ENCODE data around the gene GRAP2. TPM values are rescaled to one million over a fixed set of nuclear protein-coding genes. Genes with fewer than 3 reads are reported as not detected.
A peak's percentile ranks its signal among the peaks of the same experiment; 100 is the strongest.

GRAP2 gene
- total and polyA plus RNA-seq, 2 of the 4 experiments (the other 2 are of a cell fraction): not detected

DNA sequence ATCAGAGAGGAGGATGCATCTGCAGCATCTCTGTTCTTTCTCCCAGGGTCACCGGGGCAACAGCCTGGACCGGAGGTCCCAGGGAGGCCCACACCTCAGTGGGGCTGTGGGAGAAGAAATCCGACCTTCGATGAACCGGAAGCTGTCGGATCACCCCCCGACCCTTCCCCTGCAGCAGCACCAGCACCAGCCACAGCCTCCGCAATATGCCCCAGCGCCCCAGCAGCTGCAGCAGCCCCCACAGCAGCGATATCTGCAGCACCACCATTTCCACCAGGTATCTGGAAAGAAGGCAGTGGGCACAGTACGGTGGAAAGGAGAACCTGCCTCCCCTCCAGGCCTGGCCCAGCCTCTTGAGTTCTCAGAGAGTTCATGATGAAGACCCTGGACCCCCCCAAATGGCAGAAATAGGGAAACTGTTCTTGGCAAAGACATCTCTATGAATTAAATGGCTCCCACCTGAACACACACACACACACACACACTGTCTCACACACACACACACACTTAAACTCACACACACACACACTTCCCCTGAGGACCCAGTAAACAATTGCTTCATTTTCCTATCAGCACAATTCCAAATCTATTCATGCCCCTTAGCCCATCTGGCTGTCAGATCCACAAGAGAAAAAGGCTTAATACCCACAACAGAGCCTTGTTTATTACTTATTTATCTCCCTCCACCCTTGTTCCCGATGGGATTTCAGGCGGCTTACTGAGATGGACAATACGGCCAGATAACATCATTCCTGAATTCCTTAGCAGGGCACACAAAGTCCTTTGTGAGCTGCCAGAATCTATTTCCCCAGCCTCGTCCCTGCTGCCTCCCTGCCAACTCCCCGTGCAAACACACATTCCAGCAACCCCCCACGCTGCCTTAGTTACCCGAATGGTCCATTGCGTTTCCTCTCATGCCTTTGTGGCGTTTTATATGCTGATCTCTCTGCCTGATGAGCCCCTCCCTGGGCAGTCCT is 67.4 kb downstream of the GRAP2 start:
- Histone ChIP-seq H2AFZ (replicated peaks; ENCODE audit: low read length, poor library complexity) (peak overlapping the region; percentile 33), H3K56ac (ENCODE audit: extremely low read depth, insufficient read depth, low read length) (no peak overlapping the region), H3K79me1 (ENCODE audit: low read depth in 1 of 2, low read length in 2 of 2) (no peaks in the 10 kb centered on the region), H3K4me1 (ENCODE audit: control insufficient read depth, insufficient read depth, low read length) (no peaks in the 10 kb centered on the region), H3K9me3 (ENCODE audit: control insufficient read depth, insufficient read depth, low read length) (no peaks in the 10 kb centered on the region), H3K9ac (ENCODE audit: low read depth, low read length) (no peak overlapping the region), H3K36me3 (ENCODE audit: control insufficient read depth, insufficient read depth, low read length) (no peaks in the 10 kb centered on the region), H2BK120ac (ENCODE audit: low read depth, low read length) (no peak overlapping the region), H3K27me3 (ENCODE audit: control insufficient read depth, insufficient read depth, low read length) (peaks cover 30% of the 10 kb centered on the region), H4K91ac (ENCODE audit: insufficient read depth, low read depth, low read length) (no peak overlapping the region), H3K27ac (ENCODE audit: insufficient read depth, low read length) (no peak overlapping the region), H4K8ac (ENCODE audit: low read depth in 2 of 2, low read length in 2 of 2) (no peak overlapping the region), H2AK5ac (ENCODE audit: low read depth, low read length) (no peak overlapping the region), H2BK5ac (ENCODE audit: low read depth, low read length, poor library complexity, severe bottlenecking) (no peak overlapping the region), H3K4me3 (ENCODE audit: insufficient read depth, low read depth, low read length) (no peak overlapping the region), H3K18ac (ENCODE audit: low read depth, low read length) (no peak overlapping the region), H3K4ac (ENCODE audit: low read depth, low read length) (no peak overlapping the region), H3K23ac (ENCODE audit: low read depth, low read length) (no peak overlapping the region), H2BK15ac (ENCODE audit: low read depth, low read length) (no peak overlapping the region), H3K4me2 (ENCODE audit: low read depth, low read length) (no peak overlapping the region), H2AK9ac (replicated peaks; ENCODE audit: low read depth, low read length, poor library complexity) (peak overlapping the region; percentile 45), H3K9me1 (ENCODE audit: insufficient read depth, low read length) (no peaks in the 10 kb centered on the region), H4K20me1 (ENCODE audit: insufficient read depth, low read length) (no peaks in the 10 kb centered on the region), H3K14ac (replicated peaks; ENCODE audit: low read depth, low read length) (no peak overlapping the region), H2BK20ac (ENCODE audit: low read depth, low read length) (no peak overlapping the region), H4K5ac (ENCODE audit: low read depth, low read length) (no peak overlapping the region)
- intact Hi-C loops (cut with micrococcal nuclease): no loop called here
- ChIA-PET POLR2A (ENCODE audit: unreplicated experiment) (no interaction called here), CTCF (no interaction called here)
- dilution Hi-C loops (cut with HindIII; ENCODE audit: low sequenced_read_pairs, unreplicated experiment): no loop called here
- no peak for ATAC-seq (ENCODE audit: low read depth)
- no peak for DNase-seq
- BruUV-seq (replicated peaks): no TSS peak
- 34% methylated on average over 9 of the region's 20 CpGs; no CpG with 5 or more reads in 1 of the 2 experiments for WGBS, 2 experiments (ENCODE audit: extremely low coverage in 2 of 2, insufficient read length in 1 of 2)
- in situ Hi-C loops (cut with MboI; ENCODE audit: low sequenced_read_pairs): no loop called here
- no peak for TF ChIP-seq MAZ (IDR thresholded peaks at IDR 0.05; ENCODE audit: borderline replicate concordance, low read depth, low read length)
- TF ChIP-seq BHLHE40 (IDR thresholded peaks at IDR 0.05; ENCODE audit: low read depth, low read length): no peak
- no peak for TF ChIP-seq NFE2L2 (IDR thresholded peaks at IDR 0.05; ENCODE audit: low read depth, low read length)
- TF ChIP-seq RAD21 (IDR thresholded peaks at IDR 0.05; ENCODE audit: low read length): no peak
- TF ChIP-seq MXI1 (IDR thresholded peaks at IDR 0.05; ENCODE audit: borderline replicate concordance, low read depth, low read length): no peak
- TF ChIP-seq MAFK (IDR thresholded peaks at IDR 0.05; ENCODE audit: low read depth, low read length): no peak
- no peak for TF ChIP-seq SMC3 (IDR thresholded peaks at IDR 0.05; ENCODE audit: low read depth, low read length)
- TF ChIP-seq CEBPB (IDR thresholded peaks at IDR 0.05; ENCODE audit: low read depth, low read length): no peak
- TF ChIP-seq POLR2A (IDR thresholded peaks at IDR 0.05; ENCODE audit: low read depth, low read length): no peak
- no peak for TF ChIP-seq CHD1 (IDR thresholded peaks at IDR 0.05; ENCODE audit: low read depth, low read length)
- no peak for TF ChIP-seq FOS (IDR thresholded peaks at IDR 0.05; ENCODE audit: low read depth, low read length)
- no peak for TF ChIP-seq CTCF (conservative IDR thresholded peaks at IDR 0.05; ENCODE audit: low read depth, low read length)
- TF ChIP-seq, protein P1, sequence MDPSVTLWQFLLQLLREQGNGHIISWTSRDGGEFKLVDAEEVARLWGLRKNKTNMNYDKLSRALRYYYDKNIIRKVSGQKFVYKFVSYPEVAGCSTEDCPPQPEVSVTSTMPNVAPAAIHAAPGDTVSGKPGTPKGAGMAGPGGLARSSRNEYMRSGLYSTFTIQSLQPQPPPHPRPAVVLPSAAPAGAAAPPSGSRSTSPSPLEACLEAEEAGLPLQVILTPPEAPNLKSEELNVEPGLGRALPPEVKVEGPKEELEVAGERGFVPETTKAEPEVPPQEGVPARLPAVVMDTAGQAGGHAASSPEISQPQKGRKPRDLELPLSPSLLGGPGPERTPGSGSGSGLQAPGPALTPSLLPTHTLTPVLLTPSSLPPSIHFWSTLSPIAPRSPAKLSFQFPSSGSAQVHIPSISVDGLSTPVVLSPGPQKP (IDR thresholded peaks at IDR 0.05; ENCODE audit: borderline replicate concordance, low read depth, low read length): no peak
- no peak for TF ChIP-seq RFX5 (IDR thresholded peaks at IDR 0.05; ENCODE audit: low read depth, low read length)
- TF ChIP-seq RCOR1 (IDR thresholded peaks at IDR 0.05; ENCODE audit: insufficient replicate concordance, low read length): no peak
